Kidney (tissue), 14 donors: ENCODE measurements around the gene PLOD1. TPM values are rescaled to one million over a fixed set of nuclear protein-coding genes. Genes with fewer than 3 reads are reported as not detected.

Experiments used
- DNase-seq, 5 donors: peaks; one replicate each; pipeline ENCODE4 v3.0.0-alpha.2; 2013 to 2020
- FAIRE-seq: peaks from 2 replicates; lab custom pipeline; 2012; peaks lifted over from hg19 to GRCh38; lab: Jason Lieb, UNC
- H3K27ac ChIP-seq, 2 donors: one replicate each; pipeline ENCODE4 v1.7.0; 2013; ENCODE audit warnings: low read depth in 2 of 2, low read length in 2 of 2, inconsistent platforms in 1 of 2
- H3K27me3 ChIP-seq: one replicate; pipeline ENCODE4 v1.7.1; 2013; ENCODE audit warnings: low read length, inconsistent platforms; ENCODE audit not compliant: control insufficient read depth, insufficient read depth
- H3K36me3 ChIP-seq, 3 donors: one replicate each; pipeline versions ENCODE4 v1.7.0 to v1.7.1; 2013; ENCODE audit warnings: low read length in 3 of 3, control low read depth in 1 of 3, inconsistent platforms in 1 of 3; ENCODE audit not compliant: insufficient read depth in 3 of 3, control insufficient read depth in 2 of 3
- H3K4me1 ChIP-seq, 3 donors: one replicate each; pipeline versions ENCODE4 v1.7.0 to v1.7.1; 2013; ENCODE audit warnings: low read length in 3 of 3, inconsistent platforms in 1 of 3, low read depth in 1 of 3; ENCODE audit not compliant: control insufficient read depth in 2 of 3, insufficient read depth in 2 of 3
- H3K4me3 ChIP-seq, 3 donors: one replicate each; pipeline versions ENCODE4 v1.7.0 to v1.8.1; 2013; ENCODE audit warnings: low read length in 3 of 3, control low read depth in 1 of 3, inconsistent platforms in 1 of 3
- H3K9ac ChIP-seq, 3 donors: one replicate each; pipeline versions ENCODE4 v1.7.0 to v1.7.1; 2013; ENCODE audit warnings: low read length in 3 of 3, control low read depth in 1 of 3, inconsistent platforms in 1 of 3
- H3K9me3 ChIP-seq, 3 donors: one replicate each; pipeline versions ENCODE4 v1.7.0 to v1.7.1; 2013; ENCODE audit warnings: low read length in 3 of 3, control low read depth in 1 of 3, inconsistent platforms in 1 of 3; ENCODE audit not compliant: control insufficient read depth in 2 of 3, insufficient read depth in 1 of 3
- CTCF ChIP-seq: IDR thresholded peaks from 3 replicates; pipeline ENCODE4 v1.5.1; 2012; ENCODE audit warnings: mild to moderate bottlenecking, moderate library complexity, borderline replicate concordance; ENCODE audit not compliant: insufficient read depth; ENCODE audit errors: extremely low read depth
- intact Hi-C: fragments of 100-400 bp; cut with DNase I; formaldehyde crosslinking; loops from one replicate; pipeline ENCODE4 v1.11.1; 2022
- polyA plus RNA-seq: library from polyadenylated mRNA; stranded (reverse); fragments of 350-450 nt; fragmentation: Illumina TruSeq; extraction: RNeasy Lipid Tissue Mini Kit (QIAGEN cat#74804); gene quantifications from one replicate; pipeline ENCODE4 v1.2.3, GENCODE V29; 2014; ENCODE audit warnings: low read depth, low replicate concordance; ENCODE audit not compliant: insufficient read depth
- total RNA-seq: library from RNA; stranded (reverse); fragmentation: NEBNext Ultra II Directional; extraction: Animal tissue kit (Norgen Biotek cat#: 25700); gene quantifications from one replicate; pipeline ENCODE4 v1.2.1, GENCODE V29; 2021
- donor health status: control.
- donor health status: control.
- donor health status: control.
- donor health status: control.
- donor health status: control.
- donor health status: DM: yes; HTN: yes; CAD: no.
- donor health status: Normal renal cell carcinoma (clear cell type).

The PLOD1 gene
- total and polyA plus RNA-seq, 2 donors from 2014 or later = 58.8 to 103 TPM

DNA sequence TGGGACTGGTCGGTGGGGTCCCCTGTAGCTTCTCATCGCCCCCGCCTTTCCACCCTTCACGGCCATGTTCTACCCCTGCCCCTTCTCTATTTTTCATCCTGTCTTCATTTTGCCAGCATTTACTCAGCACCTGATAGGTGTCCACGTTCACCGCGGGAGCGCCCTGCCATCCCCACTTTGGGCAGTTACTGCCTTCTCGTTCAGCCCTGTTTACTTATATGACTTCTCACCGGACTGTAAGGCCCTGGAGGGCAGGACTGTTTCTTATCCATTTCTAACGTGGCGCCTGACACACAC, 46.1 kb downstream of the PLOD1 start:
- peak overlapping the region; percentile 93 to 95 for H3K27ac ChIP-seq
- H3K9ac ChIP-seq = peak overlapping the region; percentile 40 to 97 (median 81)
- peak overlapping the region; percentile 86 to 95 (median 87) for H3K4me3 ChIP-seq
- peaks cover 2 to 14% (median 8%) of the 10 kb centered on the region in 3 donors for H3K36me3 ChIP-seq
- DNase-seq = no peak
- intact Hi-C loops = no loop called here
- TF ChIP-seq CTCF = no peak
- H3K9me3 ChIP-seq = no peaks in the 10 kb centered on the region
- H3K4me1 ChIP-seq = peaks cover 0 to 20% (median 5%) of the 10 kb centered on the region in 3 donors
- no peaks in the 10 kb centered on the region for H3K27me3 ChIP-seq
- FAIRE-seq = no peak

- Histone ChIP-seq H3K27me3 (no peaks in the 10 kb centered on the region), H3K9ac (peak overlapping the region in 1 of 3 donors; percentile 81), H3K9me3 (no peaks in the 10 kb centered on the region), H3K36me3 (peaks cover 2 to 14% (median 8%) of the 10 kb centered on the region in 3 donors), H3K4me1 (peaks cover 0 to 20% (median 5%) of the 10 kb centered on the region in 3 donors), H3K4me3 (peak overlapping the region in 1 of 3 donors; percentile 86), H3K27ac (no peak overlapping the region)
- FAIRE-seq (no peak), DNase-seq (no peak)
- intact Hi-C loops = no loop called here
- no peak for TF ChIP-seq CTCF
Observed at GRCh38 chr1:11981378-11982009, 47.0 kb downstream of the PLOD1 start.

- H3K9me3 ChIP-seq = no peaks in the 10 kb centered on the region
- intact Hi-C loops = no loop called here
- TF ChIP-seq CTCF = peak; percentile 17
- H3K4me3 ChIP-seq = peak overlapping the region in 1 of 3 donors; percentile 86
- peaks cover 0 to 20% (median 5%) of the 10 kb centered on the region in 3 donors for H3K4me1 ChIP-seq
- no peak for DNase-seq
- no peak for FAIRE-seq
- H3K27ac ChIP-seq = no peak overlapping the region
- H3K27me3 ChIP-seq = no peaks in the 10 kb centered on the region
- peaks cover 2 to 14% (median 8%) of the 10 kb centered on the region in 3 donors for H3K36me3 ChIP-seq
- H3K9ac ChIP-seq = no peak overlapping the region
Observed at GRCh38 chr1:11982010-11982392, 47.5 kb downstream of the PLOD1 start.
